Measurements from ENCODE around the gene TRABD2A.

DNA sequence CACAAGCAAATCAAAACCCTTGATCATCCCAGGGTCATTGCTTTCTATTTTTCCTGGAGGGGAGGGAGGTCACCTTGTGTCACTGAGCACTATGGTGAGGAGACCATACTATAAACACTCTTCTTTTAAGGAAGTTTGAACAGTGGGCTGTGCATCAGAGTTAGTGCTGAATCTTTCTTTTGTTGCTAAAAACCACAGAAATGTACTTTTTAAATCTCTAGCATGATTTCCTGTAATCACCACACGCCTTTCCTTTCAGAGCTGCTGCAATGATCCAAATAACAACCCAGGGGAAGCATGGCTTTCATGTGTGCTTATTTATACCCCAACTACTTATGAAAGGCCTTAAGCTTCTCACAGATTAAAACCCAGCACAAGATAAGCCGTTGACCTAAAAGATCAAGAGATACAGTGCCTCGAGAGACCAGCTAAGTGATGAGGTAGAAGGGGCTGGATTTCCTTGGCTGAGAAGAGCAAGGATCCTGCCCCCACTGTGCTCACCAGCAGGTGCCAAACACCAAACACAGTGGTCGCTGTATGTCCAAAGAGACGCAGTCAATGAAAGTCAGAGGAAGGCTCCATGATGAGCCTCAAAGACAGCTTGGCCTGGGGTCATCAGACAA is 34.7 kb downstream of the TRABD2A start:
- TF ChIP-seq, protein P1, sequence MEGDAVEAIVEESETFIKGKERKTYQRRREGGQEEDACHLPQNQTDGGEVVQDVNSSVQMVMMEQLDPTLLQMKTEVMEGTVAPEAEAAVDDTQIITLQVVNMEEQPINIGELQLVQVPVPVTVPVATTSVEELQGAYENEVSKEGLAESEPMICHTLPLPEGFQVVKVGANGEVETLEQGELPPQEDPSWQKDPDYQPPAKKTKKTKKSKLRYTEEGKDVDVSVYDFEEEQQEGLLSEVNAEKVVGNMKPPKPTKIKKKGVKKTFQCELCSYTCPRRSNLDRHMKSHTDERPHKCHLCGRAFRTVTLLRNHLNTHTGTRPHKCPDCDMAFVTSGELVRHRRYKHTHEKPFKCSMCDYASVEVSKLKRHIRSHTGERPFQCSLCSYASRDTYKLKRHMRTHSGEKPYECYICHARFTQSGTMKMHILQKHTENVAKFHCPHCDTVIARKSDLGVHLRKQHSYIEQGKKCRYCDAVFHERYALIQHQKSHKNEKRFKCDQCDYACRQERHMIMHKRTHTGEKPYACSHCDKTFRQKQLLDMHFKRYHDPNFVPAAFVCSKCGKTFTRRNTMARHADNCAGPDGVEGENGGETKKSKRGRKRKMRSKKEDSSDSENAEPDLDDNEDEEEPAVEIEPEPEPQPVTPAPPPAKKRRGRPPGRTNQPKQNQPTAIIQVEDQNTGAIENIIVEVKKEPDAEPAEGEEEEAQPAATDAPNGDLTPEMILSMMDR (IDR thresholded peaks at IDR 0.05; ENCODE audit: insufficient read depth, low read length, poor library complexity, severe bottlenecking), result no peak
- TF ChIP-seq EZH2phosphoT487 (conservative IDR thresholded peaks at IDR 0.05; ENCODE audit: low read length), result no peak
